GM21717 (cell line): Measurements from ENCODE around the gene DNAJA2.
"Not testable (repeated sequence)": the region's sequence is repeated elsewhere in the genome, so short reads cannot be mapped to it uniquely, and the experiment has no call there.

Experiments used
- ATAC-seq: cut with Tn5 transposase; IDR thresholded peaks from one replicate; pipeline ENCODE4 v1.9.1; 2021; ENCODE audit warnings: mild to moderate bottlenecking, moderate library complexity; ENCODE audit not compliant: unreplicated experiment

The DNAJA2 gene

DNA sequence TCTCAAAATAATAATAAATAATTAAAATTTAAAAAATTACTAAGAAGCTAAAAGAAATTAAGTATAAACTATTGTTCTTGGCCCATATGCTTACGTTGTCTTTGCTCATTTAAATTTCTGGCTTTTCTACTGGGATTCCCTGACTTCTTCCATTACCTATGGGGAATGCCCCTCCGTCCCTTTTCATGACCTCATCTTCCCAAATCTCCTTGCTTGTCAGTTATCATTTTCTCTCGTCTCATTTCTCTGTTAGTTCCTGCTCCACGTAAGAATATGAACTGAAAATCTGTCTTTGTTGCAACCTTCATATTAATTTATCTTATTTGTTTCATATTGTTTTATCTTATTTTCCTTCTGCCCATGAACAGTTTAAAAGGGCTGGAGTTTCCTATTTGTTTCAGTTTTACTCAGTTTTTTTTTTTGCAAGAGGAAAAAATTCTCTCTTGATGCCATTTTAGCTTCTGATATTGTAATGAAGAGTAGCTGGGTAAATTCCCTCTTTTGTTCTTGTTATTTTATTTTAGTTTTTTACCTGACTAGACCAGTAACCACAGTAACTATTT is 2.5 kb upstream of the DNAJA2 start:
- no peak for ATAC-seq

DNA sequence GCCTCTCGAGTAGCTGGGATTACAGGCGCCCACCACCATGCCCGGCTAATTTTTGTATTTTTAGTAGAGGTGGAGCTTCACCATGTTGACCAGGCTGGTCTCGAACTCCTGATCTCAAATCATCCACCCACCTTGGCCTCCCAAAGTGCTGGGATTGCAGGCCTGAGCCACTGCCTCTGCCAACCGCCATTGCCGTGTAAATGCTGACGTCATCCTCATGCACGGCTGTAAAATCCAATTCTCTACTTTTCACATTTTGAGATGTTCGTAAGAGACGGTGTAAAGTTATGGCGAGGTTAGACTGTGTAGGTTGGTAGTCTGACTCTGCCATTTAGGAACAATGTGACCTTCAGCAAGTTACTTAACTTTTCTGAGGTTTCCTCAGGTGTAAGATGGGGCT is 1.7 kb upstream of the DNAJA2 start:
- no peak for ATAC-seq

DNA sequence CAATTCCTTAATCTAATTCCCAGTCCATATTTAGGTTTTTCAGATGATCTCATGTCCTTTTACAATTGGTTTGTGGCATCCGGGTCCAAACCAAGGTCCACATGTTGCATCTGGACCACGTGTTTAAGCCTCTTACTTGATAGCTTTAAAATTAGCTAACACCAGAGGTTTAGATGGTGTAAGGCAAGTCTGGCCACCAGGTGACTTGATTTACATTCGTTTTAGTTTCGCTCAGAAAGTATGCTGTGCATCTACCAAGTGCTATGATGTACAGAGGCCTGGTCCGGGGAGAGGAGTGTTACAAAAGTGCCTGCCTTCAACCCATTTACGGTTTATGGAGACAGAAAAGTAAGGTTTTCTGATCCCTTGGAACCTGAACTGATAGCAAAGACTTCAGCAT is 878 bp upstream of the DNAJA2 start:
- ATAC-seq, result peak; percentile 24

DNA sequence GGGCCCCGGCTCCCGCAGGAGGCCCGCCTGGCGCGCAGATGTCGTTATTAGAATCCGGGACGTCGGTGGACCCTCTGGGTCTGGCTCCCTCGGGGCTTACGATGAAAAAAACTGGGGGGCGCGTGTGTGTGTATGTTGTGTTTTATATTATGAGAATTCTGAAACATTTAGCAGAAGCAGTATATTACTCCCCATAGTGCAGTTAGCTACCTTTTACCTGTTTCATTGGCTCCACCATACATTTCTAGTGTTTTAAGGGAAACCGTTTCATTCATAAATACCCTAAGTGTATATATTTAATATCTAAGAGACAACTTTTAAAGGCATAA is 486 bp upstream of the DNAJA2 start:
- ATAC-seq, result no peak

DNA sequence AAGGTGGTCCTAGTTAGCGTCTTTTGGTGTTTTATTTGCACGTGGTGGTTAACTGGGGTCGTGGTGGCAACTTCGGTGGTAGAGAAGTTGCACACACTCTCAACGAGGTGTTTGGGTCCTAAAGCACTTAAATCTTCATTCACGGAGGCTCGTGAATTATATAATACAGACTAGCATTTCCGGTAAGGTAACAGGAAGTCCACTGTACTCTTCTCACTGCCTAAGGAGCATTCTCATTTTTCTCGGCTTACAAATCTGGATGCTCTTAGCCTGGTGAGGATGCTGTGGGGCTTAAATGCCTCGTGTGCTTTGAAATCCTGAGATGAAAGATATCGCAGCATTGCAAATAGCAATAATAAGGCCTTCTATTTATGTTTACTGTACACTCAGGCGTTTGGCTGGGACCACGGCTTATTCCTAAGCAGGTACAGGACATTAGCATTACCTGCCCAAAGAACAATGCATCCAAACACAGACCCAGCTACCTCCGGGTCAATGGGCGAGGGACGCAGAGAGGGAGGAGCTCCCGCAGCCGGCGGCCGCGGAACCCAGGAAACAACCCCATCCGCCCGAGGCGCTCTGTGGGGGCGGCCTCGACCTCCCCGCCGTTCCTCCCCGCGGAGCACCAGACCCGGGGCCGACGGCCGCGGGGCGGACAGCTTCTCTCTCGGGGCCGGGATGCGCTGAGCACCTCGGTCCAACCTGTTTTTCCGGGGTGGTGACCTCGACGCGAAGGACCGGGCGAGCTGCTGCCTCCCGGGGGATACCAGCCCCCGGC is 856 bp downstream of the DNAJA2 start:
- ATAC-seq, result peak; percentile 44

DNA sequence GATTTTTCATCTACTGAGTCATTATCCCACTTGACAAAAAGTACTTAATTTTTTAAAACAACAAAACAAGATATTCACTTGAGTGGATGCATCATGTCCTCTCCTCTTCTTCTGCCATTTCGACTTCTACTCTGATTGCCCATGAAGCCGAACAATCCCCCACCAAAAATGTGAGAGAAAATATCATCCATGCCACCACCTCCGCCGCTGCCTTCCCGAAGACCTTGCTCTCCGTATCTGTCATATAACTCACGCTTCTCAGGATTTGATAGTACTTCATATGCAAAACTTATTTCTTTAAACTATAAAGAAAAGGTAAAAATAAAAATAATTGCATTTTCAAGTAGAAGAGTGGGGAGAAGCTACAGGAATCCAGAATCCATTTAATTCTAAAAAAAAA is 2.2 kb downstream of the DNAJA2 start:
- no peak for ATAC-seq

DNA sequence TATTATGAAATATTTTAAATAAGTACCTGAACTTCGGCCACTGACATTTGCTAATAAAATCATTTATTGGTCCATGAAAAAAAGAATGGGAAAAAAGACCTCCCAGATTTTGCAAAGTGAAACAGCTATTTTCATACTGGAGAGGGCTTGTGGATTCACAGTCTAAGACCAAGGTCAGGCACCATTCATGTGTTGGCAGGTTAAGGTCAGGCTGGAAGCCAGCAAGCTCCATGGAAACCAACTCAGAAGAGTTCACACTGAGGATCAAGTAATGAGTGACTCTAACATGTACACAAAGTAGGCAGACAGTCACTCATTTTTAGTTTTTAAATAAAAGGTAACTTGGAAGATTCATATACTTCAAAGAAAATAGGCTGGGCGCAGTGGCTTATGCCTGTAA is 3.4 kb downstream of the DNAJA2 start:
- no peak for ATAC-seq

DNA sequence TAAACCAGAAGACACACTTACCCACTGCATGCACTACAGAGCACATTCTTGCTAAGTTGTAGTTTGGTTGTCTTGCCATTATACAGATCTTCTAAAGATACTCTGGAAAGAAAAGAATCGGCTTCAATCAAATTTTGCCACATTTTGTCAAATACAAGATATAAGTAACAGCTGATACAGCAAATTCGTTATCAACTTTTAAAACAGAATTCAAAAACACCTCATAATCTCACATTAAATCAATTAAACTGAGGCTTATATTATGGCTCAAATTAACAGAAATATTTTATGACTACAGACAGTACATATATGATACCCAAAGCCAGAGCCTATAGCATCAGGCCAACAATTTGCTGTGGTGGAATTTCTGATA is 5.4 kb downstream of the DNAJA2 start:
- ATAC-seq, result no peak

DNA sequence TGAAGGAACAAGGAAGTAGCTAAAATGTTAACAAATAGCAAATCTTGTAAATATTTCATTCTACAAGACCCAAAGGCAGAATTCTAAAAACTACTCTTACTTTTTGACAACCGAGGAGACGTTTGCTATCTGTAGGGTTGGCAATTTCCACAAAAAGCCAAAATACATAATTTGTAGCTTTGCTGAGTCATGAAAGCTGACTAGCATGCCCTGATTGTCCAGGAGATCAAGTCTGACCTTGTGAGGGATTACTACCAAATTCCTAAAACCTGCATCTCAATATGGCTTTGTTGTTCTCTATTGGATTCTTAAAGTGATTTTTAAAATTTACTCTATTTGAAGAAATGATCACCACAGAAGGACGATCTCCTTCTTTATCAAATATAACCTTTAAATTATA is 10.8 kb downstream of the DNAJA2 start:
- no peak for ATAC-seq

DNA sequence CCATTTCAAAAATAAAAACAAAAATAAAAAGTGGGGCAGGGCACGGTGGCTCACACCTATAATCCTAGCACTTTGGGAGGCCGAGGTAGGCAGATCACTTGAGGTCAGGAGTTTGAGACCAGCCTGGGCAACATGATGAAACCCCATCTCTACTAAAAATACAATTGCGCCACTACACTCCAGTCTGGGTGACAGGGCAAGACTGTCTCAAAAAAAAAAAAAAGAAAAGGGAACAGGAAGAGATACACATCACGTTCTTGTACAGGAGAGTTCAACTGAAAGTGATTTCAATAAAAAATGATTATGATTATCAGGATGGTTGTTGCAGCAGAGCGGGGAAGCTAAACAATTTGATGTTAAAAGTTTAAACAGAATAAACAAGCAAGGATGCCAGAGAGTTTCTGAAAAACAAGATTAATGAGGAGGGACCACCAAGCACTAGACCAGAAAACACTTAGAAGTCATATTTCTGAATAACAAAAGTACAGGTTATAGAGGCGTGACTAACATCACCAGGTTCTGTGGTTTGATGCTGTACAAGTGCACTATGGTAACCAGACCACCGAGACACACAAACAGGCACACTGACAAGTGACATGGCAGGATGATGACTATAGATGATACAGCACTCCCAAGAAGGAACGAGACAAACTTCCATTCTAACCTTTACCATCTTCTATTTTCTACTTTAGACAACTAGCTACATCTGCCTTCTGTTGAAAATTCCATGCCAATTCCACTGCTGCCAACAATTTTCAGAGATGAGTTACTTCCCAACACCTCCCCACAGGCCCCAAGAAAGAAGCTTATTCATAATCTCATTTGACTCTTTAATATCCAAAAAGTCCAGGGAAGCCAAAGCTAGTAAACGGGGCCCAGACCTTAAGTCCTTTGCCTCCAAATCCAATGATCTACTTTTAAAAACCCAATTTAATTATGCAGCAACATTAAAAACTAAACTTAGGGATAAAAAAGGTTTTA is 11.8 kb downstream of the DNAJA2 start:
- peak; percentile 60 for ATAC-seq

DNA sequence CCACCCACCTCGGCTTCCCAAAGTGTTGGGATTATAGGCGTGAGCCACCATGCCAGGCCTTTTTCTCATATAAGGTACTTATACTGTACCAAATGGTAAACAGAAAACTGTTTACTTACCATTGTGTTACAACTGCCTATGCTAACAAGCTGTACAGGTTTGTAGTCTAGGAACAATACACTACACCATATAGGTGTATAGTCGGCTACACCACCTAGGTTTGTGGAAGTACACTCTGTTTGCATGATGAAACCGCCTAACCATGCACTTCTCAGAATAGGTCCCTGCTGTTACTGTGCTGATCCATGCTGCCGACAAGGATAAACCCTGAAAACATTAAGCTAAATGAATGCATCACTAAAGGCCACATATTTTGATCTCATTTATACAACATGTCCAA is 18.9 kb downstream of the DNAJA2 start:
- ATAC-seq, result no peak

DNA sequence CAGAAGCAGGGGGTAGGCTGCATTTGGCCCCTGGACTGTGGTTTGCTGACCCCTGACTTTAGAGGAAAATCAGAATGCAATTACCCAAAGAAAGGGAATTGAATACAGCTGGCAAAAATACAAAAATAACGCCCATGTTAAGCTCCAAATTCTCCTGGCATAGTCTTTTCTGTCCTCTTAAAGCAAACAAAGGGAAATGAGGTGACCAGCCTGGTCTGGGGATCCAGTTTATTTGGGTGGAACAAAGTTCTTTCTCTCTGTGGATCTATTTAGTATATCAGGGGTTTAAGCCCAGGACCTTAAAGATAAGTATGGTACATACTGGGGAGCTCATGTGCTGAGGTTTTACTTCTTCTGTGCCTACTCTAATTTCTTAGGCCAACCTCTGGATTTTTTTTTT is 23.5 kb downstream of the DNAJA2 start:
- ATAC-seq, result no peak

DNA sequence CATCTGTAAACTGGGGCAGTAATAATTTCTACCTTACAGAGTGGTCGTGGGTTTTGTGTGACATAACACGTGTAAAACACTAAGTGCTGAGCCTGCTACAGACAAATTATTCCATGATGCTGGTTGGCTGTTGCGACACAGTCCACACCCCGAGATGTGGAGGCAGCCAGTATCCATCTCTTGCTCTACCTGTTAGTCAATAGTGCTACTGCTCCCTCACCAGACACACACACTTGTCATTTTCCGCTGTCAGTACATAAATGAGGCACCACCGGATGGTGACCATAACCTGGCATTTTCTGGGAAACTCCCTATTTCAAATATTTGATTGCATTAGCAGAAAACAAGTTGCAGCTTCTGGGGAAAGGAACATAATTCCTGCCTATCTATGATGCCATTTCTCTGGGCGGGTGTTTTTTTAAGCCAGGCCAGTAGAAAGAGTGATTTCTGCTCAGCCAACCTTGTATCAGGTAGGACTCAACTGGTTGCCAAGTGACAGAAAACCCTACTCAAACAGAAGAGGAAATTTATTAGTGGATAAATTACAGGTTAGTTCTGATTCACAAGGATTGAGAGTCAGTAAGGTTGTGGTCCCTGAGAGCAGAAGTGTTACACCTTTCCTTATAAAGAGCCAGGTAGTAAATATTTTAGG is 24.1 kb downstream of the DNAJA2 start:
- no peak for ATAC-seq

DNA sequence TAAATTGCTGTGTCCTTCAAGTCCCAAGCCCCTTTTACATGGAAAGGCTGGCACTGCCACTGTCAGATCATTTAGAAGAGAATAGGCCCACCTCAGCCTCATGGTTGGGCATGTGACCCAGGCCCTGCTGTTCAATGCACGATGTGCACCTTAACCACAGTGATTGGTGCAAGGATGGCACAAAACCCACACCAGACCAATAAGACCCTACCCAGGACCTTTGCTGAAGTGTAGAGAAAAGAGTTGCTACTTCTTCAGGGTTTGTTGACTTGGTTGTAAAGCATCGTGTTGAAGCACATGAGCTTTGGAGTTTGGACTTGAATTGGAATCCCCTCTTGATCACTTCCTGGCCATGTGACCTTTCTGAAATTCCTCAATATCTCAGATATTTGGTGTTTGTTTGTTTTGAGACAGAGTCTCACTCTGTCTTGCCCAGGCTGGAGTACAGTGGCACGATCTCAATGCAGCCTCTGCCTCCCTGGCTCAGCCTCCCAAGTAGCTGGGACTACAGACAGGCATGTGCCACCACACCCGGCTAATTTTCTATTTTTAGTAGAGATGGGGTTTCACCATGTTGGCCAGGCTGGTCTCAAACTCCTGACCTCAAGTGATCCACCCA is 24.8 kb downstream of the DNAJA2 start:
- no peak for ATAC-seq

DNA sequence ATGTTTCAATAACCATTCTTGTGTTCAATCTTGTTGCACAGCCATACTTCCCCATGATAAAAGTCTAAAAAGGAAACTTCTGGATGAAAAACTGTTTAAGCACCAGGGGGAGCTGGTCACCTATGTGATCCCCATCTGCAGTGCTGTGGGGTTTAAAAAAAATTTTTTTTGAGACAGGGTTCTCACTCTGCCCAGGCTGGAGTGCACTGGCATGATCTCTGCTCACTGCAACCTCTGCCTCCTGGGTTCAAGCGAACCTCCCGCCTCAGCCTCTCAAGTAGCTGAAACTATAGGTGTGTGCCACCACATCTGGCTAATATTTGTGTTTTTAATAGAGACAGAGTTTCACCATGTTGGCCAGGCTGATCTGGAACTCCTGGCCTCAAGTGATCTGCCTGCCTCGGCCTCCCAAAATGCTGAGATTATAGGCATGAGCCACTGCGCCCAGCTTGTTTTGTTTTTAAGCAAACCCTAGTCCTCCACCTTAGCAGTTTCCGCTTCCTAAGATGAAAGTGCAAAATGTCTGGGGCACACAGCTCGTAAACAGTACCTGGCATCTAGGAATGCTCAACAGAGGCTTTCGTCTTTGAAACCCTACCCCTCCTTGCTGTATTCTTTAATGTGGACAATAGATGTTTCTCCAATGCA is 25.4 kb downstream of the DNAJA2 start:
- ATAC-seq, result peak; percentile 76

DNA sequence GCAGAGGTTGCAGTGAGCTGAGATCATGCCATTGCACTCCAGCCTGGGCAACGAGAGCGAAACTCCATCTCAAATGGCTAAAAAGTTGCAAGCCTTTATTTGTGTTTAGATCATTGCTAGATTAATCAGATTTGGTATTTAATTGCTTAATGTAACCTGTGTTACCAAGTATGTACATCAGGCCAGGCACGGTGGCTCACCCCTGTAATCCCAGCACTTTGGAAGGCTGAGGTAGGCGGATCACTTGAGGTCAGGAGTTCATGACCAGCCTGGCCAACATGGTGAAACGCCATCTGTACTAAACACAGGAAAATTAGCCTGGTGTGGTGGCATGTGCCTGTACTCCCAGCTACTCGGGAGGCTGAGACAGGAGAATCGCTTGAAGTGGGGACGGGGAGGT is 28.8 kb downstream of the DNAJA2 start:
- ATAC-seq, result not testable (repeated sequence)

DNA sequence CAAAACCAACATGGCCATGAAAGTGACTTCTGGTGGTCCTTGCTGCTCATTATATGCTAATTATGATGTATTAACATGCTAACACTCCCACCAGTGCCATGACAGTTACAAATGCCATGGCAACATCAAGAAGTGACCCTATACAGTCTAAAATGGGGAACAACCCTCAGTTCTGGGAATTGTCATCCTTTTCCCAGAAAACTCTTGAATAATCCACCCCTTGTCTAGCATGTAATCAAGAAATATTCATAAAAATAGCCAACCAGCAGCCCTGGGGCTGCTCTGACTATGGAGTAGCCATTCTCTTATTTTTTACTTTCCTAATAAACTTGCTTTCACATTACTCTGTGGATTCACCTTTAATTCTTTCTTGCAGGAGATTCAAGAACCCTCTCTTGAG is 35.9 kb downstream of the DNAJA2 start:
- no peak for ATAC-seq

DNA sequence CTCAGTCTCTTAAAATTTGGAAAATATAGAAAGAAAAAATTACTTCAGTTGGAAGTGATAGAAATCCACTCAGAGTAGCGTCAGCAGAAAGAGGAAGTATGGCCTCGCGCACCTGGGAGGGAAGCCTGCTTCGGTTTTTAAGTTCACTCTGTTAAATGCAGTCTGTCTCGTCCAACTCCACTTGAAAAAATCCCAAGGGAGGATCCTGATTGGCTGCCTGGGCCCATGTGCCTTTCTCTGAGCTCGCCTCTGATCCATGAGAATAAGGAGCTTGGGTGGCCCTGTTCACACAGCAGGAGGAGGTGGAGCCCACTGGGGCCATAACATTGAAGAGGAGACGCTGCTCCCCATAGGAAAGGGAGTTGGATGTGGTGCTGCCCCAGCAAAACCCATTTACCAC is 40.7 kb downstream of the DNAJA2 start:
- no peak for ATAC-seq

DNA sequence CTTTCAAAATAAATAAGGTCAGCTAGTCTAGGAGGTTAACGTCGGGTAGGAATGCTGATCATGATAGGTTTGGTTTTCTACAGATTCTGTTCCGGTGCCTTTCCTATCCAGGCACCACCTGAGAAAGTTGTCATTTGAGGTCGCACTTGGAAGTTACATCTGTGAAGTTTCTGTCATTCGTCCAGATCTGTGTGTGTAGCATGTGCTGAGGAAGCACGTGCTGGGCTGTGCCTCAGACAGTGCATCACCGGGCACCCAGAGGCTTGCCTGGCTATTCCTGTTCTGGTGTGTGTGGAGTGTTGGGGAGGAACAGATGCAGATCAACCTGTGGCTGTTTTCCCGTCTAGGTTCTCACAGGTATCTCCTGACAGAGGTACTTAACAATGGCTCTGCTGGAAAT is 42.6 kb downstream of the DNAJA2 start:
- no peak for ATAC-seq
